ENCODE data around the gene NDE1.
"Not testable (repeated sequence)": the region's sequence is repeated elsewhere in the genome, so short reads cannot be mapped to it uniquely, and the experiment has no call there.

Gene NDE1

DNA sequence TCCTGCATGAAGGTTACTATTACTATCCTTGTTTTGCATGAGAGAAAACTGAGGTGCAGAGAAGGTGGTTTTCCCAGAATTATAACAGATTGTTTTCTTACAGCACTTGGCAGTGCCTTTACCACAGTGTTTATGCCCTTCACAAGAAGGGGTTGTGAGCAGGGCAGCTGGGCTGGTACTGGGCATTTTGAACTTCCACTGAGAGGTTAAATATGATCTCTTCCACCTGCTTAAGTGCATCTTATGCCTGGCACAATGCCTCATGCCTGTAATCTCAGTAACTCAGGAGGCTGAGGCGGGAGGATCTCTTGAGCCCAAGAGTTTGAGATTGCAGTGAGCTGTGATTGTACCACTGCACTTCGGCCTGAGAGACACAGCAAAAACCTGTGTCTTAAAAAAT, 36.2 kb downstream of the NDE1 start:
- H3K4me3 ChIP-seq (ENCODE audit: low read depth, low read length): no peak overlapping the region
- TF ChIP-seq, protein P1, sequence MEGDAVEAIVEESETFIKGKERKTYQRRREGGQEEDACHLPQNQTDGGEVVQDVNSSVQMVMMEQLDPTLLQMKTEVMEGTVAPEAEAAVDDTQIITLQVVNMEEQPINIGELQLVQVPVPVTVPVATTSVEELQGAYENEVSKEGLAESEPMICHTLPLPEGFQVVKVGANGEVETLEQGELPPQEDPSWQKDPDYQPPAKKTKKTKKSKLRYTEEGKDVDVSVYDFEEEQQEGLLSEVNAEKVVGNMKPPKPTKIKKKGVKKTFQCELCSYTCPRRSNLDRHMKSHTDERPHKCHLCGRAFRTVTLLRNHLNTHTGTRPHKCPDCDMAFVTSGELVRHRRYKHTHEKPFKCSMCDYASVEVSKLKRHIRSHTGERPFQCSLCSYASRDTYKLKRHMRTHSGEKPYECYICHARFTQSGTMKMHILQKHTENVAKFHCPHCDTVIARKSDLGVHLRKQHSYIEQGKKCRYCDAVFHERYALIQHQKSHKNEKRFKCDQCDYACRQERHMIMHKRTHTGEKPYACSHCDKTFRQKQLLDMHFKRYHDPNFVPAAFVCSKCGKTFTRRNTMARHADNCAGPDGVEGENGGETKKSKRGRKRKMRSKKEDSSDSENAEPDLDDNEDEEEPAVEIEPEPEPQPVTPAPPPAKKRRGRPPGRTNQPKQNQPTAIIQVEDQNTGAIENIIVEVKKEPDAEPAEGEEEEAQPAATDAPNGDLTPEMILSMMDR (IDR thresholded peaks at IDR 0.05; ENCODE audit: insufficient read depth, low read depth, low read length, missing control alignments): no peak
- no peak for DNase-seq (ENCODE audit: low read depth)

DNA sequence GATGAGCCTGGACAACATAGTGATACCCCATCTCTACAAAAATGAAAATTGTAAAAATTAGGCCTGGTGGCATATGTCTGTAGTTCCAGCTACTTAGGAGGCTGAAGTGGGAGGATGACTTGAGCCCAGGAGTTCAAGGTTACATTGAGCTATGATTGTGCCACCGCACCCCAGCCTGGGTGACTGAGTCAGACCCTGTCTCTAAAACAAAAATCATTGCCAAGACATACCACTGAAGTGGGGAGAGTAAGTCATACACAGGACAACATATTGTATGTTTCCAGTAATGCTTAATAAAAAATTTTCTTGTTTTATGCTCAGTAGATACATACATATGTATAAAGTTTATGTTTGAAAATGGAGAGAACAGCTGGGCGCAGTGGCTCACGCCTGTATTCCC, 39.2 kb downstream of the NDE1 start:
- TF ChIP-seq, protein P1 (IDR thresholded peaks at IDR 0.05; ENCODE audit: insufficient read depth, low read depth, low read length, missing control alignments): no peak
- H3K4me3 ChIP-seq (ENCODE audit: low read depth, low read length): no peak overlapping the region
- no peak for DNase-seq (ENCODE audit: low read depth)

DNA sequence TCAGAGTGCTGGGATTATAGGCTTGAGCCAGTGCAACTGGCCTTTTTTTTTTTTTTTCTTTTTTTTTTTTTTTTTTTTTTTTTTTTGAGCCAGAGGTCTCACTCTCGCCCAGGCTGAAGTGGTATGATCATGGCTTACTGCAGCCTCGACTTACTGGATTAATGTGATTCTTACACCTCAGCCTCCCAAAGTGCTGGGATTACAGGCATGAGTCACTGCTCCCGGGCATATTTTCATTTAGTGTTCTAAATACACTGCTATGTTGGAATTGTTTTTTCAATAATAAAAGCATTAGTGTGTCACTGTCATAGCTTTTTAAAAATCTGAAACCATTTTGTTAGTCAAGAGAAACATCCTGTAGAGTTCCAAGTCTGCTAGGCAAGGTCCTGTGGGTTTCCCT, 40.3 kb downstream of the NDE1 start:
- TF ChIP-seq, protein P1 (IDR thresholded peaks at IDR 0.05; ENCODE audit: insufficient read depth, low read depth, low read length, missing control alignments): no peak
- DNase-seq (ENCODE audit: low read depth): no peak
- no peak overlapping the region for H3K4me3 ChIP-seq (ENCODE audit: low read depth, low read length)

DNA sequence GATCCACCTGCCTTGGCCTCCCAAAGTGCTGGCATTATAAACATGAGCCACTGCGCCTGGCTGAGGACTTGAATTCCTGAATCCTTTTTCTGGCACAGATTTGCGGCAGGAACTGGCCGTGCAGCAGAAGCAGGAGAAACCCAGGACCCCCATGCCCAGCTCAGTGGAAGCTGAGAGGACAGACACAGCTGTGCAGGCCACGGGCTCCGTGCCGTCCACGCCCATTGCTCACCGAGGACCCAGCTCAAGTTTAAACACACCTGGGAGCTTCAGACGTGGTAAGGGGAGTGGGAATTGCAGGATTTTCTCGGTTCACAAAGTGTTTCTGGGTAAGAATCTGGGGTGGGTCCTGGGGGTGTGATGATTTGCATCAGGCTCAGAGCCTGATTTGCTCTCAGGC, 41.0 kb downstream of the NDE1 start:
- TF ChIP-seq, protein P1 (IDR thresholded peaks at IDR 0.05; ENCODE audit: insufficient read depth, low read depth, low read length, missing control alignments): no peak
- DNase-seq (ENCODE audit: low read depth): no peak
- no peak overlapping the region for H3K4me3 ChIP-seq (ENCODE audit: low read depth, low read length)

DNA sequence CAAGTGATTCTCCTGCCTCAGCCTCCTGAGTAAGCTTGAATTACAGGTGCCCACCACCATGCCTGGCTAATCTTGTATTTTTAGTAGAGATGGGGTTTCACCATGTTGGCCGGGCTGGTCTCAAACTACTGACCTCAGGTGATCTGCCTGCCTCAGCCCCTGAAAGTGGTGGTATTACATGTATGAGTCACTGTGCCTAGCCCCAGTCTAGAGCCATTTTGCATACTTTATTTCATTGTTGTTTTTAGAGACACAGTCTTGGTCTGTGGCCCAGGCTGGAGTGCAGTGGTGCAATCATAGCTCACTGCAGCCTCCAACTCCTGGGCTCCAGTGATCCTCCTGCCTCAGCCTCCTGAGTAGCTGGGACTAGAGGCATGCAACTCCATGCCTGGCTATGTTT, 42.5 kb downstream of the NDE1 start:
- not testable (repeated sequence) for DNase-seq (ENCODE audit: low read depth); H3K4me3 ChIP-seq (ENCODE audit: low read depth, low read length)

DNA sequence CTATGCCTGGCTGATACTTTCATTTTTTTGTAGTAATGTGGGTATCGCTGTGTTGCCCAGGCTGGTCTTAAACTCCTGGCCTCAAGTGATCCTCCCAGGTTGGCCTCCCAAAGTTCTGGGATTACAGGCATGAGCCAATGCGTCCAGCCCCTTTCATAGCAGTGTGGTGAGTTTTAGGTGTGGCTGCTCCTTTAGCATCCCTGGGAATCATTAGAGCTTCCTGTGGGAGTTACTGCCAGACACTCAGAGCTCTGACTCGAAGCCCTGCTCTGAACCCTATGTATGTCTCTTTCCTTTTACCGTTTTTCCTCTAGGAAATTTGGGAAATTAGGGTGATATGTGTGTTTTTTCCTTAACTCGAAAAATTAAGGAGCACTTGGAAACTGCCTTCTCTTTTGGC, 44.5 kb downstream of the NDE1 start:
- no peak overlapping the region for H3K4me3 ChIP-seq (ENCODE audit: low read depth, low read length)
- DNase-seq (ENCODE audit: low read depth): no peak
- TF ChIP-seq, protein P1 (IDR thresholded peaks at IDR 0.05; ENCODE audit: insufficient read depth, low read depth, low read length, missing control alignments): no peak

DNA sequence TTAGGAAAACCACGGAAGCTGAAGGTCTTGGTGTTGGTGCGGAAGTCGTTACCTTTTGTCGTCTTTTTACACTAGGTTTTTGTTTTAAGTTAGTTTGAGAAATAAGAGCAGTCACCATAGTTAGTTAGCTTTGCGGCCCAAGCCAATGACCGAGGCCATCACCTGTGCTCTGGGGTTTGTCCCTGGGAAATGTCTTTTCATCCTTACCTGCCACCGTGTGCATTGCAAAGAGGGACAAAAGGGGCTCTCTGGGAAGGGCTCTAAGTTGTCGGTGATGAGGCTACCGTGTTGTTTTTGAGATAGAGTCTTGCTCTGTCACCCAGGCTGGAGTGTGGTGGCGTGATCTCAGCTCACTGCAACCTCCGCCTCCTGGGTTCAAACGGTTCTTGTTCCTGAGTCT, 49.8 kb downstream of the NDE1 start:
- TF ChIP-seq, protein P1 (IDR thresholded peaks at IDR 0.05; ENCODE audit: insufficient read depth, low read depth, low read length, missing control alignments): no peak
- no peak overlapping the region for H3K4me3 ChIP-seq (ENCODE audit: low read depth, low read length)
- DNase-seq (ENCODE audit: low read depth): no peak

DNA sequence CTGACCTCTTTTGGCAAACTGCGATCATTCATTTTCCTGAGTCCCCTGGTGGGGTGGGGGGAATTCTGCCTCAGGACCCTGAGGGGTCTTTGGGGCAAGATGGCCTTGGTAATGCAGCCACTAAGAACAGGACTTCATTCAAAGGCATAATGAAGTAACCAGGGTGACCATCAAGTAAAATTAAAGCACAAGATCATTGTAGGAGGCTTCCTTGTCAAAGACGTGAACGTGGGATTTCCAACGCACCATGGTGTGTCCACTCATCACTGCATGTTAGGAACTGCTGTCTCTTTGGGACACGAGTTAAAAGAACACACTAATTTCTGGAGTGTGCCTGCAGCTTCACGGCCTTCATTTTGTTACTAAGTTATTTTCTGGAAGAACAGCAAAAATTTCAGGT, 51.3 kb downstream of the NDE1 start:
- TF ChIP-seq, protein P1 (IDR thresholded peaks at IDR 0.05; ENCODE audit: insufficient read depth, low read depth, low read length, missing control alignments): no peak
- H3K4me3 ChIP-seq (ENCODE audit: low read depth, low read length): no peak overlapping the region
- DNase-seq (ENCODE audit: low read depth): no peak

Data from GM12865 (cell line).